NT2/D1 (cell line): ENCODE measurements around the gene DCAF12.

Experiments used
- DNase-seq: peaks from one replicate; pipeline ENCODE4 v3.0.0-alpha.2; 2011; ENCODE audit warnings: low read depth, low spot score
- H3K27me3 ChIP-seq: 2 replicates; pipeline ENCODE4 v1.6.0; 2011; ENCODE audit warnings: mild to moderate bottlenecking; ENCODE audit not compliant: insufficient read length, insufficient read depth
- H3K36me3 ChIP-seq: 2 replicates; pipeline ENCODE4 v1.6.1; 2011; ENCODE audit warnings: mild to moderate bottlenecking, low read length, mixed read lengths; ENCODE audit not compliant: insufficient read depth, insufficient read length
- H3K4me1 ChIP-seq: 2 replicates; pipeline ENCODE4 v1.5.1; 2011; ENCODE audit not compliant: insufficient read depth, insufficient read length
- H3K4me3 ChIP-seq: 2 replicates; pipeline ENCODE4 v1.5.1; 2011; ENCODE audit warnings: low read depth; ENCODE audit not compliant: insufficient read length
- H3K9ac ChIP-seq: 2 replicates; pipeline ENCODE4 v1.6.0; 2011; ENCODE audit warnings: low read depth; ENCODE audit not compliant: insufficient read length
- H3K9me3 ChIP-seq: 2 replicates; pipeline ENCODE4 v1.5.1; 2011; ENCODE audit warnings: mild to moderate bottlenecking, low read length; ENCODE audit not compliant: insufficient read depth
- SUZ12 ChIP-seq: IDR thresholded peaks from 2 replicates; pipeline ENCODE4 v1.6.1; 2011; ENCODE audit not compliant: insufficient read length, insufficient read depth; ENCODE audit errors: extremely low read depth
- YY1 ChIP-seq: IDR thresholded peaks from 2 replicates; pipeline ENCODE4 v1.6.1; 2011; ENCODE audit not compliant: insufficient read length, insufficient read depth
- ZNF274 ChIP-seq: IDR thresholded peaks from 2 replicates; pipeline ENCODE4 v1.6.1; 2011; ENCODE audit warnings: mild to moderate bottlenecking, low read depth, low read length

The DCAF12 gene

DNA sequence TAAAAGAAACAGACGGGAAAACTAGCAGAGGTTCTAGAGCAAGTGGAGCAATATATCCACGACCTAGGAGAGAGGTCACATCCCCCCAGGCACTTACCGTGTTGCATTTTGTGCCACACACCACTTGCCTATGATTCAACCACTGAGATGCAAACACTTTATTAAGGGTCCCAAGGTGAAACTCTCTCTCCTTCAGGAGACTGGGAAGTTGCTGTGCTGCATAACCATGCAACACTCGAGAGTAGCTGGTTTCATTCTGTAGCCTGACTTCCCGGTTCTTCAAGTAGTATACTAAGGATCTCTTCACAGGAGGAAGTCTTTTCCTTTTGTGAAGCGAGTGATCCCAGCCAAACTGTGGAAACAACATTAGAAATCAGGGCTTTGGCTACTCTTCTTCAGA is 1.6 kb downstream of the DCAF12 start:
- H3K27me3 ChIP-seq = no peaks in the 10 kb centered on the region
- H3K9me3 ChIP-seq = no peaks in the 10 kb centered on the region
- TF ChIP-seq SUZ12 (no peak), ZNF274 (no peak), YY1 (no peak)
- DNase-seq = no peak
- H3K9ac ChIP-seq = peak overlapping the region; percentile 100
- H3K4me3 ChIP-seq = peak overlapping the region; percentile 100
- peaks cover 39% of the 10 kb centered on the region for H3K36me3 ChIP-seq
- peaks cover 6% of the 10 kb centered on the region for H3K4me1 ChIP-seq

DNA sequence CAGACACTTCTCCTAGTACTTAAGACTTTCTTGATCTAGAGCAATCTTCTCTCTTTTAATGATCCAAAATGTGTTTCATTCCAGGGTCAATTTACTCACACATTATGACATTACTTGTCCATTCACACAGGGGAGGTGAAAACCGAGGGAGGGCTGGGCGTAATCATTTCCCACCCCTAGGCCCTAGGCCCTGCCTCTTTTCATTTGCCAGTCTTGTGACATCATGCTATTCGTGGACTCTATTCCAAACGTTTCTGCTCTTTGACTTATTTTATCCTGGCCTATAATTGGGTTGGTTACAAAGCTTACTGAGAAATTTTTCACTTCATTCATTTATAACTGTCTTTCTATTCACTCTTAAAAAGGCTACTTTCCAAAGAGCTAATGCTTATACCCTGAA is 2.4 kb downstream of the DCAF12 start:
- Histone ChIP-seq H3K9me3 (no peaks in the 10 kb centered on the region), H3K9ac (no peak overlapping the region), H3K4me3 (no peak overlapping the region), H3K27me3 (no peaks in the 10 kb centered on the region), H3K36me3 (peaks cover 44% of the 10 kb centered on the region), H3K4me1 (peaks cover 6% of the 10 kb centered on the region)
- no peak for TF ChIP-seq YY1
- no peak for TF ChIP-seq ZNF274
- no peak for TF ChIP-seq SUZ12
- no peak for DNase-seq

DNA sequence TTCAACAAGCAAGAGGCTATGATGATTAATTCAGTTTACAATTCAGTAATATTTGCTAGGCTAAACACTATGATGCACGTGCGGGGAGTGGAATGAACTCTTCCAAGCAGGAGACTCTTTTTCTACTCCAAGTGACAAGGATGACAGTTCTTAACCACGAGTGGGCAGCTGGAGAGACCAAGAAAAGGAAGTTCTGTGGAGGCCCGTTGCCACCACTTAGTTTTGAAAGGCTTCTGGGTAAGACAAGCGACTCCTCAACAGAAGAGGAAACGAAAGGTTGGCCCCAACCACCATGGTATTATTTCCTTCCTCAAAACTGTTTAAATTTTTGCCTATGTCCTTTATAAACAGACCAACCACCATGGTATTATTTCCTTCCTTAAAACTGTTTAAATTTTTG is 2.8 kb downstream of the DCAF12 start:
- TF ChIP-seq SUZ12 (no peak), YY1 (no peak), ZNF274 (no peak)
- DNase-seq = no peak
- H3K27me3 ChIP-seq = no peaks in the 10 kb centered on the region
- peaks cover 47% of the 10 kb centered on the region for H3K36me3 ChIP-seq
- no peak overlapping the region for H3K4me3 ChIP-seq
- H3K4me1 ChIP-seq = peaks cover 6% of the 10 kb centered on the region
- H3K9ac ChIP-seq = no peak overlapping the region
- no peaks in the 10 kb centered on the region for H3K9me3 ChIP-seq

DNA sequence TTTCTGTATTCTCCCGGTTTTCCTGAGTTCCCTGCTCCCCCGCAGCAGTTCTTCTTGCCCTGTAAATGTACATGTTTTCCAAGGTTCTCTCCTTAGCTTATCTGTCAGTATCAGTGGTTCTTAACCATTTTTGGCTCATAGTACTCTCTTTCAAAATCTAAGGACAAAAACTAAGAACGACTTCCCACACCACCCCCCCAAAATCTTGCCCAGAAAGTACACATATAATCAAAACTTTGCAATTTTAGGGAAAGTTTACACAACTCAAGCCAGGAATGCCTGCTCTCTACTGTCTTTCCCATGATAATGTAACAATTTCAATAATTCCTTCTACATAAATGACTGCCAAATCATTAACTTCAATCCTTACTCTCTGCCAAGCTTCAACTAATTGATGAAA is 4.5 kb downstream of the DCAF12 start:
- no peaks in the 10 kb centered on the region for H3K9me3 ChIP-seq
- TF ChIP-seq ZNF274 (no peak), SUZ12 (no peak), YY1 (no peak)
- H3K27me3 ChIP-seq = no peaks in the 10 kb centered on the region
- peaks cover under 1% of the 10 kb centered on the region for H3K4me1 ChIP-seq
- H3K9ac ChIP-seq = no peak overlapping the region
- no peak overlapping the region for H3K4me3 ChIP-seq
- DNase-seq = no peak
- peaks cover 62% of the 10 kb centered on the region for H3K36me3 ChIP-seq

GRCh38 chr9:34119713-34120112 is 6.8 kb downstream of the DCAF12 start:
- Histone ChIP-seq H3K9ac (no peak overlapping the region), H3K4me1 (no peaks in the 10 kb centered on the region), H3K36me3 (peaks cover 72% of the 10 kb centered on the region), H3K4me3 (no peak overlapping the region), H3K9me3 (no peaks in the 10 kb centered on the region), H3K27me3 (no peaks in the 10 kb centered on the region)
- no peak for DNase-seq
- TF ChIP-seq ZNF274 (no peak), YY1 (no peak), SUZ12 (no peak)

DNA sequence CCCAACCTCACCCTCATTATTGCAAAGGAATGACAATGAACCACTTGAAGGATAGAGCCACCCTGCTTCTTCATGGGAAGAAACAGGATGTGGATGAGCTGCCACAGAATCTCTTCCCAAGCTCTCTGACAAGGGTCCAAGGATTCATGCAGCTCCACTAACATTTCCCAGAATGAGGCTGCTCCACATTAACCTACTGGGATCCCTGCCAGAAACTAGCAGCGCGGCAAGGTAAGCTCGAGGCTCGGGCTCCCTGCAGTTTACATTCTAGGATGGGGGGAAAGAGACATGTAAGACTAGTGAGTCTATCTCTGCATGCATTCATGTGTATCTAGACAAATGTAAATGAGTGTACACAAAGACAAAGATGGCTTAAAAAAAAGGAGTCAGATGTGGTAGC is 12.1 kb downstream of the DCAF12 start:
- Histone ChIP-seq H3K36me3 (peaks cover 67% of the 10 kb centered on the region), H3K9ac (no peak overlapping the region), H3K27me3 (no peaks in the 10 kb centered on the region), H3K4me1 (no peaks in the 10 kb centered on the region), H3K4me3 (no peak overlapping the region), H3K9me3 (no peaks in the 10 kb centered on the region)
- no peak for TF ChIP-seq YY1
- TF ChIP-seq SUZ12 = no peak
- no peak for TF ChIP-seq ZNF274
- DNase-seq = no peak

DNA sequence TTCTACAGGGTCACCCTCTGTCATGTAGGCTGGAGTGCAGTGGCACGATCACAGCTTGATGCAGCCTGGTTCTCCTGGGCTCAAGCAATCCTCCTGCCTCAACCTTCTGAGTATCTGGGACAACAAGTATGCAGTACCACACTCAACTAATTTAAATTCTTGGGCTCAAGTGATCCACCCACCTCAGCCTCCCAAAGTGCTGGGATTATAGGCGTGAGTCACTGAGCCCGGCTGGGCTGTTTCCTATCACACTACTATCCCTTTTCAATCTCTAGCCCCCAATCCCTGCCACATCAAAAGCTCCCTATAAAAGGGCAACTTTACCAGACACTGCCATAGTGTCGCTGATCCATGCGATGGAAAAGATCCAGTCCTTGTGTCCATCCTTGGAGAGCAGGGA is 20.4 kb downstream of the DCAF12 start:
- H3K4me1 ChIP-seq = no peaks in the 10 kb centered on the region

More for the DNA sequence above, 20.4 kb downstream of the DCAF12 start:
- no peaks in the 10 kb centered on the region for H3K27me3 ChIP-seq
- TF ChIP-seq SUZ12 (no peak), YY1 (no peak), ZNF274 (no peak)
- H3K36me3 ChIP-seq = peaks cover 85% of the 10 kb centered on the region
- H3K9ac ChIP-seq = no peak overlapping the region
- no peaks in the 10 kb centered on the region for H3K9me3 ChIP-seq
- DNase-seq = no peak
- no peak overlapping the region for H3K4me3 ChIP-seq
